ENCODE measurements around the gene ADAM33. TPM values are rescaled to one million over a fixed set of nuclear protein-coding genes. Genes with fewer than 3 reads are reported as not detected.

ADAM33 gene
- total and polyA plus RNA-seq, 4 donors = 0.11 to 1.2 (median 0.60) TPM

DNA sequence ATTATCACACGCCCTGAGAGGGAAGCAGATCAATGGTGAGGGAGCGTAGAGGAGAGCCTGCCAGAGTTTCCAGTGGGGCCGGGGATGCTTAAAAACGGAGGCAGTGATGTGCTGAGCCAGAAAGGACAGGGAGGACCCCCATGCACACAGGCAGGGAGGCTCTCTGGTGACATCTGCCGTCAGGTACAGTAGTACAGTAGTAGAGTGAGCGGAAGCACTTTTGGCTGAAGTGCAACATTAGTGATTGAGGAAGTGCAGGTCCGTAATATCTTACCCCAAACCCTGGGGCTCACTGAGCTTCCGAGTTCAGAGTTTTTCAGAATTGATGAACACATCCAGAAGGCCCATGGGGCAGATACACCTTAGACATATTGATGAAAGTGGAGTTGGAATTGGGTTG, 60.7 kb downstream of the ADAM33 start:
- Histone ChIP-seq H3K9me3 (ENCODE audit: control insufficient read depth in 4 of 4, low read length in 3 of 4) (no peaks in the 10 kb centered on the region), H3K4me3 (ENCODE audit: low read depth in 1 of 3, low read length in 3 of 3) (no peak overlapping the region), H3K27me3 (ENCODE audit: control insufficient read depth in 4 of 4, insufficient read depth in 4 of 4, low read length in 3 of 4) (no peaks in the 10 kb centered on the region), H3K9ac (ENCODE audit: low read depth in 1 of 2, low read length in 2 of 2) (no peak overlapping the region), H3K27ac (ENCODE audit: low read depth in 1 of 2, low read length in 2 of 2) (no peak overlapping the region), H3K36me3 (ENCODE audit: control insufficient read depth in 4 of 4, insufficient read depth in 3 of 4, low read depth in 1 of 4, low read length in 3 of 4) (peaks cover 5 to 20% (median 16%) of the 10 kb centered on the region in 4 donors), H3K4me1 (ENCODE audit: control insufficient read depth in 4 of 4, insufficient read depth in 4 of 4, low read length in 3 of 4) (peaks cover 0 to 2% (median 0%) of the 10 kb centered on the region in 4 donors)
- no peak for DNase-seq (ENCODE audit: low spot score)
- TF ChIP-seq, protein P1, sequence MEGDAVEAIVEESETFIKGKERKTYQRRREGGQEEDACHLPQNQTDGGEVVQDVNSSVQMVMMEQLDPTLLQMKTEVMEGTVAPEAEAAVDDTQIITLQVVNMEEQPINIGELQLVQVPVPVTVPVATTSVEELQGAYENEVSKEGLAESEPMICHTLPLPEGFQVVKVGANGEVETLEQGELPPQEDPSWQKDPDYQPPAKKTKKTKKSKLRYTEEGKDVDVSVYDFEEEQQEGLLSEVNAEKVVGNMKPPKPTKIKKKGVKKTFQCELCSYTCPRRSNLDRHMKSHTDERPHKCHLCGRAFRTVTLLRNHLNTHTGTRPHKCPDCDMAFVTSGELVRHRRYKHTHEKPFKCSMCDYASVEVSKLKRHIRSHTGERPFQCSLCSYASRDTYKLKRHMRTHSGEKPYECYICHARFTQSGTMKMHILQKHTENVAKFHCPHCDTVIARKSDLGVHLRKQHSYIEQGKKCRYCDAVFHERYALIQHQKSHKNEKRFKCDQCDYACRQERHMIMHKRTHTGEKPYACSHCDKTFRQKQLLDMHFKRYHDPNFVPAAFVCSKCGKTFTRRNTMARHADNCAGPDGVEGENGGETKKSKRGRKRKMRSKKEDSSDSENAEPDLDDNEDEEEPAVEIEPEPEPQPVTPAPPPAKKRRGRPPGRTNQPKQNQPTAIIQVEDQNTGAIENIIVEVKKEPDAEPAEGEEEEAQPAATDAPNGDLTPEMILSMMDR (IDR thresholded peaks at IDR 0.05; ENCODE audit: low read depth, low read length, missing input control) = no peak
- no peak for TF ChIP-seq JUND (IDR thresholded peaks at IDR 0.05)
- TF ChIP-seq NR2F2 (IDR thresholded peaks at IDR 0.05) = no peak
- TF ChIP-seq, protein P2, sequence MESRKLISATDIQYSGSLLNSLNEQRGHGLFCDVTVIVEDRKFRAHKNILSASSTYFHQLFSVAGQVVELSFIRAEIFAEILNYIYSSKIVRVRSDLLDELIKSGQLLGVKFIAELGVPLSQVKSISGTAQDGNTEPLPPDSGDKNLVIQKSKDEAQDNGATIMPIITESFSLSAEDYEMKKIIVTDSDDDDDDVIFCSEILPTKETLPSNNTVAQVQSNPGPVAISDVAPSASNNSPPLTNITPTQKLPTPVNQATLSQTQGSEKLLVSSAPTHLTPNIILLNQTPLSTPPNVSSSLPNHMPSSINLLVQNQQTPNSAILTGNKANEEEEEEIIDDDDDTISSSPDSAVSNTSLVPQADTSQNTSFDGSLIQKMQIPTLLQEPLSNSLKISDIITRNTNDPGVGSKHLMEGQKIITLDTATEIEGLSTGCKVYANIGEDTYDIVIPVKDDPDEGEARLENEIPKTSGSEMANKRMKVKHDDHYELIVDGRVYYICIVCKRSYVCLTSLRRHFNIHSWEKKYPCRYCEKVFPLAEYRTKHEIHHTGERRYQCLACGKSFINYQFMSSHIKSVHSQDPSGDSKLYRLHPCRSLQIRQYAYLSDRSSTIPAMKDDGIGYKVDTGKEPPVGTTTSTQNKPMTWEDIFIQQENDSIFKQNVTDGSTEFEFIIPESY (IDR thresholded peaks at IDR 0.05) = no peak
- TF ChIP-seq, protein P3, sequence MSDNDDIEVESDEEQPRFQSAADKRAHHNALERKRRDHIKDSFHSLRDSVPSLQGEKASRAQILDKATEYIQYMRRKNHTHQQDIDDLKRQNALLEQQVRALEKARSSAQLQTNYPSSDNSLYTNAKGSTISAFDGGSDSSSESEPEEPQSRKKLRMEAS (IDR thresholded peaks at IDR 0.05) = no peak
- no peak for TF ChIP-seq RAD21 (IDR thresholded peaks at IDR 0.05)
- TF ChIP-seq SP1 (IDR thresholded peaks at IDR 0.05) = no peak
- TF ChIP-seq, protein P4, sequence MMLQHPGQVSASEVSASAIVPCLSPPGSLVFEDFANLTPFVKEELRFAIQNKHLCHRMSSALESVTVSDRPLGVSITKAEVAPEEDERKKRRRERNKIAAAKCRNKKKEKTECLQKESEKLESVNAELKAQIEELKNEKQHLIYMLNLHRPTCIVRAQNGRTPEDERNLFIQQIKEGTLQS (IDR thresholded peaks at IDR 0.05) = no peak
- 86% methylated on average over 8 of the region's 8 CpGs for WGBS

Other genes starting within 250 kb of the ADAM33 start
- 100 to 1,000 TPM in 1 of 2 donors, 10 to 100 TPM in 1; 57.4 to 104 TPM for gene ATRN, start 211.0 kb downstream of the ADAM33 start, total RNA-seq
- gene ATRN, start 211.0 kb downstream of the ADAM33 start, polyA plus RNA-seq = 10 to 100 TPM in 1 of 2 donors, 1 to 10 TPM in 1; 8.4 to 34.6 TPM
- not detected for gene GFRA4, start 18.6 kb downstream of the ADAM33 start, total RNA-seq
- not detected for gene GFRA4, start 18.6 kb downstream of the ADAM33 start, polyA plus RNA-seq
- gene SIGLEC1, start 30.6 kb upstream of the ADAM33 start, total RNA-seq = 1 to 10 TPM; 6.7 to 7.5 TPM
- gene SIGLEC1, start 30.6 kb upstream of the ADAM33 start, polyA plus RNA-seq = 1 to 10 TPM; 2.3 to 7.8 TPM
- gene HSPA12B, start 50.7 kb upstream of the ADAM33 start, total RNA-seq = 1 to 10 TPM in 1 of 2 donors, under 1 TPM in 1; 0.98 to 1.8 TPM
- under 1 TPM; 0.72 to 0.76 TPM for gene HSPA12B, start 50.7 kb upstream of the ADAM33 start, polyA plus RNA-seq
- 10 to 100 TPM in 1 of 2 donors, 1 to 10 TPM in 1; 3.8 to 27.3 TPM for gene ADISSP, start 85.7 kb upstream of the ADAM33 start, total RNA-seq
- gene ADISSP, start 85.7 kb upstream of the ADAM33 start, polyA plus RNA-seq = 10 to 100 TPM in 1 of 2 donors, 1 to 10 TPM in 1; 9.9 to 10.8 TPM
- not detected for gene SPEF1, start 99.4 kb upstream of the ADAM33 start, total RNA-seq
- gene SPEF1, start 99.4 kb upstream of the ADAM33 start, polyA plus RNA-seq = not detected
- 10 to 100 TPM; 20.3 to 30.5 TPM for gene CENPB, start 104.7 kb upstream of the ADAM33 start, total RNA-seq
- gene CENPB, start 104.7 kb upstream of the ADAM33 start, polyA plus RNA-seq = 10 to 100 TPM in 1 of 2 donors, 1 to 10 TPM in 1; 4.5 to 32.4 TPM
- gene CDC25B, start 114.3 kb upstream of the ADAM33 start, total RNA-seq = 10 to 100 TPM in 1 of 2 donors, 1 to 10 TPM in 1; 4.4 to 11.9 TPM
- gene CDC25B, start 114.3 kb upstream of the ADAM33 start, polyA plus RNA-seq = 10 to 100 TPM in 1 of 2 donors, 1 to 10 TPM in 1; 6.5 to 12.9 TPM
- 10 to 100 TPM in 1 of 2 donors, 1 to 10 TPM in 1; 9.2 to 14.5 TPM for gene AP5S1, start 138.5 kb upstream of the ADAM33 start, total RNA-seq
- 10 to 100 TPM in 1 of 2 donors, 1 to 10 TPM in 1; 9.1 to 13.1 TPM for gene AP5S1, start 138.5 kb upstream of the ADAM33 start, polyA plus RNA-seq
- 10 to 100 TPM; 17.2 to 20.9 TPM for gene MAVS, start 164.8 kb upstream of the ADAM33 start, total RNA-seq
- gene MAVS, start 164.8 kb upstream of the ADAM33 start, polyA plus RNA-seq = 1 to 10 TPM; 4.7 to 6.5 TPM
- 10 to 100 TPM; 21.1 to 27.7 TPM for gene PANK2, start 207.4 kb upstream of the ADAM33 start, total RNA-seq
- gene PANK2, start 207.4 kb upstream of the ADAM33 start, polyA plus RNA-seq = 10 to 100 TPM; 10.6 to 10.8 TPM